GM23338 (cell line): Measurements from ENCODE around the gene DMGDH. TPM values are rescaled to one million over a fixed set of nuclear protein-coding genes. Genes with fewer than 3 reads are reported as not detected.

Source experiments
- ATAC-seq: fragments of 200-7000 bp; cut with Tn5 transposase; 3 replicates; pipeline ENCODE4 v1.9.1; 2020
- DNase-seq: peaks from one replicate; pipeline ENCODE4 v3.0.0-alpha.2; 2015; ENCODE audit warnings: low spot score
- H2AFZ ChIP-seq: fragments of 200-600 bp; sonication (generic); 2 replicates; pipeline ENCODE4 v1.8.0; 2016; ENCODE audit warnings: antibody characterized with exemption, mild to moderate bottlenecking, moderate library complexity
- H3F3A ChIP-seq: fragments of 200-600 bp; sonication (generic); replicated peaks from 2 replicates; pipeline ENCODE4 v1.8.0; 2017; ENCODE audit warnings: antibody characterized with exemption, mixed run types, low read depth
- H3K27ac ChIP-seq: fragments of 200-600 bp; sonication (generic); 2 replicates; pipeline ENCODE4 v1.6.1; 2016; ENCODE audit warnings: low read depth
- H3K27me3 ChIP-seq: fragments of 200-600 bp; sonication (generic); 2 replicates; pipeline ENCODE4 v1.8.0; 2016; ENCODE audit warnings: mild to moderate bottlenecking, mixed run types, moderate library complexity; ENCODE audit not compliant: insufficient read depth
- H3K36me3 ChIP-seq: fragments of 200-600 bp; sonication (generic); 2 replicates; pipeline ENCODE4 v1.8.0; 2016; ENCODE audit warnings: mild to moderate bottlenecking; ENCODE audit not compliant: insufficient read depth
- H3K4me1 ChIP-seq: fragments of 200-600 bp; sonication (generic); 2 replicates; pipeline ENCODE4 v1.8.0; 2016; ENCODE audit warnings: mild to moderate bottlenecking, moderate library complexity; ENCODE audit not compliant: insufficient read depth
- H3K4me2 ChIP-seq: fragments of 200-600 bp; sonication (generic); 2 replicates; pipeline ENCODE4 v1.7.1; 2017; ENCODE audit warnings: mixed run types
- H3K4me3 ChIP-seq: fragments of 200-600 bp; sonication (generic); 2 replicates; pipeline ENCODE4 v1.6.1; 2016; ENCODE audit warnings: mixed run types
- H3K79me2 ChIP-seq: fragments of 200-600 bp; sonication (generic); replicated peaks from 2 replicates; pipeline ENCODE4 v1.8.0; 2017; ENCODE audit warnings: mild to moderate bottlenecking; ENCODE audit not compliant: insufficient read depth
- H3K9me2 ChIP-seq: fragments of 200-600 bp; sonication (generic); 2 replicates; pipeline ENCODE4 v1.8.0; 2017; ENCODE audit not compliant: insufficient read depth
- H4K20me1 ChIP-seq: fragments of 200-600 bp; sonication (generic); replicated peaks from 2 replicates; pipeline ENCODE4 v1.8.0; 2017; ENCODE audit warnings: mild to moderate bottlenecking; ENCODE audit not compliant: insufficient read depth
- H3K27ac Mint-ChIP-seq: 2 replicates; pipeline ENCODE4 v1.8.0; 2020; ENCODE audit warnings: inconsistent platforms, mild to moderate bottlenecking, moderate library complexity, mixed read lengths
- H3K27me3 Mint-ChIP-seq: 3 replicates; pipeline ENCODE4 v1.8.0; 2022; ENCODE audit warnings: low read depth, mild to moderate bottlenecking, moderate library complexity, mixed read lengths, inconsistent platforms; ENCODE audit not compliant: insufficient read depth, poor library complexity
- H3K36me3 Mint-ChIP-seq: 3 replicates; pipeline ENCODE4 v1.8.0; 2021; ENCODE audit warnings: low read depth, mild to moderate bottlenecking, inconsistent platforms, moderate library complexity, mixed read lengths
- H3K4me1 Mint-ChIP-seq: 3 replicates; pipeline ENCODE4 v1.8.0; 2020; ENCODE audit warnings: mild to moderate bottlenecking, inconsistent platforms, mixed read lengths
- H3K4me3 Mint-ChIP-seq: 3 replicates; pipeline ENCODE4 v1.8.0; 2021; ENCODE audit warnings: moderate library complexity, mild to moderate bottlenecking, inconsistent platforms, mixed read lengths
- H3K9me3 Mint-ChIP-seq: 3 replicates; pipeline ENCODE4 v1.8.0; 2020; ENCODE audit warnings: moderate library complexity, mild to moderate bottlenecking, inconsistent platforms, mixed read lengths
- EZH2 ChIP-seq: fragments of 200-600 bp; sonication (generic); IDR thresholded peaks from one replicate; pipeline ENCODE4 v1.8.0; 2017; ENCODE audit warnings: antibody characterized with exemption, mild to moderate bottlenecking, low read depth; ENCODE audit not compliant: unreplicated experiment
- EZH2phosphoT487 ChIP-seq: fragments of 200-600 bp; sonication (generic); IDR thresholded peaks from one replicate; pipeline ENCODE4 v1.8.1; 2018; ENCODE audit warnings: antibody characterized with exemption; ENCODE audit not compliant: unreplicated experiment
- JUNB ChIP-seq: IDR thresholded peaks from one replicate; pipeline ENCODE4 v1.6.1; 2016; ENCODE audit warnings: antibody characterized with exemption; ENCODE audit not compliant: unreplicated experiment
- ZNF114 ChIP-seq: fragments of 250-450 bp; sonication (Bioruptor Pico); IDR thresholded peaks from 2 replicates; pipeline ENCODE4 v1.5.0; 2020; ENCODE audit warnings: mild to moderate bottlenecking, moderate library complexity
- ZNF331 ChIP-seq: fragments of 250-450 bp; sonication (Bioruptor Pico); IDR thresholded peaks from 2 replicates; pipeline ENCODE4 v1.5.0; 2020; ENCODE audit warnings: low read depth, mild to moderate bottlenecking, moderate library complexity
- polyA plus RNA-seq: library from polyadenylated mRNA; unstranded; fragments of >200 nt; fragmentation: Nextera tagmentation; extraction: Ambion mirVana; gene quantifications from 2 replicates; pipeline ENCODE4 v1.2.1, GENCODE V29; 2016
- total RNA-seq: library from RNA; depleted of rRNA; stranded (reverse); fragments of >200 nt; shearing (Covaris generic); gene quantifications from 2 replicates; pipeline ENCODE4 v1.2.3, GENCODE V29; 2014
- TF ChIP-seq, protein P1 (sequence below): IDR thresholded peaks from 2 replicates; pipeline ENCODE4 v1.6.1; 2016; ENCODE audit warnings: antibody characterized with exemption
- TF ChIP-seq, protein P2 (sequence below): IDR thresholded peaks from one replicate; pipeline ENCODE4 v1.6.1; 2018; ENCODE audit warnings: antibody characterized with exemption; ENCODE audit not compliant: unreplicated experiment
- TF ChIP-seq, protein P3 (sequence below): fragments of 250-450 bp; sonication (Bioruptor Pico); IDR thresholded peaks from 2 replicates; pipeline ENCODE4 v1.5.0; 2020; ENCODE audit warnings: mild to moderate bottlenecking, moderate library complexity

DMGDH gene
- total and polyA plus RNA-seq, 2 experiments from 2014 or later, result 0.52 to 0.63 TPM

DNA sequence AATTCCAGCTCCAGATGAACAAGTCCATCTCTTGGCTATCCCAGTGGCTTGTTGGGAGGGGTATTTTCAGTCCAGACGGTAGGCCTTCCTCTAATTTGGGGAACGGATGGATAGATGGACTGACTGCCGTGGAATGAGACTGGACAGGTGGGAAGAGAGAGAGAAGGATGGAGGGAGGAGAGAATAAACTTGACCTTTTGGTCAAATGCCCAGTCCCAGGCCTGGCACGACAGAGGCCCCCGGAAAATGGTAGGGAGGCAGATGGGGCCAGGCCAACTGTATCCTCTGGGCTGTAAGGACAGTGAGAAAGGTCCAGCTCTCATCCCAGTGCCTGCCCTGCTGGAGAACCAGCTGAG lies 43.2 kb upstream of the DMGDH start:
- H3K9me3 Mint-ChIP-seq, result no peaks in the 10 kb centered on the region
- Histone ChIP-seq H3K27me3 (peaks cover 47% of the 10 kb centered on the region), H3K27ac (no peak overlapping the region), H3K4me1 (peaks cover 7% of the 10 kb centered on the region; the same call in 1 of the 2 replicates), H3K36me3 (no peaks in the 10 kb centered on the region), H3K4me3 (peak overlapping the region; percentile 85), H3F3A (no peaks in the 10 kb centered on the region), H2AFZ (peak overlapping the region; percentile 99), H3K4me2 (peak overlapping the region; percentile 96), H3K9me2 (no peaks in the 10 kb centered on the region), H3K79me2 (no peaks in the 10 kb centered on the region), H4K20me1 (no peaks in the 10 kb centered on the region)
- H3K27ac Mint-ChIP-seq, result no peak overlapping the region
- DNase-seq (no peak), ATAC-seq (no peak)
- H3K4me1 Mint-ChIP-seq, result peaks cover 3% of the 10 kb centered on the region
- peaks cover 26% of the 10 kb centered on the region for H3K27me3 Mint-ChIP-seq
- TF ChIP-seq, protein P1, sequence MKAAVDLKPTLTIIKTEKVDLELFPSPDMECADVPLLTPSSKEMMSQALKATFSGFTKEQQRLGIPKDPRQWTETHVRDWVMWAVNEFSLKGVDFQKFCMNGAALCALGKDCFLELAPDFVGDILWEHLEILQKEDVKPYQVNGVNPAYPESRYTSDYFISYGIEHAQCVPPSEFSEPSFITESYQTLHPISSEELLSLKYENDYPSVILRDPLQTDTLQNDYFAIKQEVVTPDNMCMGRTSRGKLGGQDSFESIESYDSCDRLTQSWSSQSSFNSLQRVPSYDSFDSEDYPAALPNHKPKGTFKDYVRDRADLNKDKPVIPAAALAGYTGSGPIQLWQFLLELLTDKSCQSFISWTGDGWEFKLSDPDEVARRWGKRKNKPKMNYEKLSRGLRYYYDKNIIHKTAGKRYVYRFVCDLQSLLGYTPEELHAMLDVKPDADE, result no peak
- TF ChIP-seq, protein P2, sequence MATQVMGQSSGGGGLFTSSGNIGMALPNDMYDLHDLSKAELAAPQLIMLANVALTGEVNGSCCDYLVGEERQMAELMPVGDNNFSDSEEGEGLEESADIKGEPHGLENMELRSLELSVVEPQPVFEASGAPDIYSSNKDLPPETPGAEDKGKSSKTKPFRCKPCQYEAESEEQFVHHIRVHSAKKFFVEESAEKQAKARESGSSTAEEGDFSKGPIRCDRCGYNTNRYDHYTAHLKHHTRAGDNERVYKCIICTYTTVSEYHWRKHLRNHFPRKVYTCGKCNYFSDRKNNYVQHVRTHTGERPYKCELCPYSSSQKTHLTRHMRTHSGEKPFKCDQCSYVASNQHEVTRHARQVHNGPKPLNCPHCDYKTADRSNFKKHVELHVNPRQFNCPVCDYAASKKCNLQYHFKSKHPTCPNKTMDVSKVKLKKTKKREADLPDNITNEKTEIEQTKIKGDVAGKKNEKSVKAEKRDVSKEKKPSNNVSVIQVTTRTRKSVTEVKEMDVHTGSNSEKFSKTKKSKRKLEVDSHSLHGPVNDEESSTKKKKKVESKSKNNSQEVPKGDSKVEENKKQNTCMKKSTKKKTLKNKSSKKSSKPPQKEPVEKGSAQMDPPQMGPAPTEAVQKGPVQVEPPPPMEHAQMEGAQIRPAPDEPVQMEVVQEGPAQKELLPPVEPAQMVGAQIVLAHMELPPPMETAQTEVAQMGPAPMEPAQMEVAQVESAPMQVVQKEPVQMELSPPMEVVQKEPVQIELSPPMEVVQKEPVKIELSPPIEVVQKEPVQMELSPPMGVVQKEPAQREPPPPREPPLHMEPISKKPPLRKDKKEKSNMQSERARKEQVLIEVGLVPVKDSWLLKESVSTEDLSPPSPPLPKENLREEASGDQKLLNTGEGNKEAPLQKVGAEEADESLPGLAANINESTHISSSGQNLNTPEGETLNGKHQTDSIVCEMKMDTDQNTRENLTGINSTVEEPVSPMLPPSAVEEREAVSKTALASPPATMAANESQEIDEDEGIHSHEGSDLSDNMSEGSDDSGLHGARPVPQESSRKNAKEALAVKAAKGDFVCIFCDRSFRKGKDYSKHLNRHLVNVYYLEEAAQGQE, result no peak
- TF ChIP-seq ZNF331 (CRISPR knock-in tag) (no peak), ZNF114 (CRISPR knock-in tag) (no peak), EZH2 (no peak), JUNB (no peak), EZH2phosphoT487 (no peak)
- TF ChIP-seq, protein P3, sequence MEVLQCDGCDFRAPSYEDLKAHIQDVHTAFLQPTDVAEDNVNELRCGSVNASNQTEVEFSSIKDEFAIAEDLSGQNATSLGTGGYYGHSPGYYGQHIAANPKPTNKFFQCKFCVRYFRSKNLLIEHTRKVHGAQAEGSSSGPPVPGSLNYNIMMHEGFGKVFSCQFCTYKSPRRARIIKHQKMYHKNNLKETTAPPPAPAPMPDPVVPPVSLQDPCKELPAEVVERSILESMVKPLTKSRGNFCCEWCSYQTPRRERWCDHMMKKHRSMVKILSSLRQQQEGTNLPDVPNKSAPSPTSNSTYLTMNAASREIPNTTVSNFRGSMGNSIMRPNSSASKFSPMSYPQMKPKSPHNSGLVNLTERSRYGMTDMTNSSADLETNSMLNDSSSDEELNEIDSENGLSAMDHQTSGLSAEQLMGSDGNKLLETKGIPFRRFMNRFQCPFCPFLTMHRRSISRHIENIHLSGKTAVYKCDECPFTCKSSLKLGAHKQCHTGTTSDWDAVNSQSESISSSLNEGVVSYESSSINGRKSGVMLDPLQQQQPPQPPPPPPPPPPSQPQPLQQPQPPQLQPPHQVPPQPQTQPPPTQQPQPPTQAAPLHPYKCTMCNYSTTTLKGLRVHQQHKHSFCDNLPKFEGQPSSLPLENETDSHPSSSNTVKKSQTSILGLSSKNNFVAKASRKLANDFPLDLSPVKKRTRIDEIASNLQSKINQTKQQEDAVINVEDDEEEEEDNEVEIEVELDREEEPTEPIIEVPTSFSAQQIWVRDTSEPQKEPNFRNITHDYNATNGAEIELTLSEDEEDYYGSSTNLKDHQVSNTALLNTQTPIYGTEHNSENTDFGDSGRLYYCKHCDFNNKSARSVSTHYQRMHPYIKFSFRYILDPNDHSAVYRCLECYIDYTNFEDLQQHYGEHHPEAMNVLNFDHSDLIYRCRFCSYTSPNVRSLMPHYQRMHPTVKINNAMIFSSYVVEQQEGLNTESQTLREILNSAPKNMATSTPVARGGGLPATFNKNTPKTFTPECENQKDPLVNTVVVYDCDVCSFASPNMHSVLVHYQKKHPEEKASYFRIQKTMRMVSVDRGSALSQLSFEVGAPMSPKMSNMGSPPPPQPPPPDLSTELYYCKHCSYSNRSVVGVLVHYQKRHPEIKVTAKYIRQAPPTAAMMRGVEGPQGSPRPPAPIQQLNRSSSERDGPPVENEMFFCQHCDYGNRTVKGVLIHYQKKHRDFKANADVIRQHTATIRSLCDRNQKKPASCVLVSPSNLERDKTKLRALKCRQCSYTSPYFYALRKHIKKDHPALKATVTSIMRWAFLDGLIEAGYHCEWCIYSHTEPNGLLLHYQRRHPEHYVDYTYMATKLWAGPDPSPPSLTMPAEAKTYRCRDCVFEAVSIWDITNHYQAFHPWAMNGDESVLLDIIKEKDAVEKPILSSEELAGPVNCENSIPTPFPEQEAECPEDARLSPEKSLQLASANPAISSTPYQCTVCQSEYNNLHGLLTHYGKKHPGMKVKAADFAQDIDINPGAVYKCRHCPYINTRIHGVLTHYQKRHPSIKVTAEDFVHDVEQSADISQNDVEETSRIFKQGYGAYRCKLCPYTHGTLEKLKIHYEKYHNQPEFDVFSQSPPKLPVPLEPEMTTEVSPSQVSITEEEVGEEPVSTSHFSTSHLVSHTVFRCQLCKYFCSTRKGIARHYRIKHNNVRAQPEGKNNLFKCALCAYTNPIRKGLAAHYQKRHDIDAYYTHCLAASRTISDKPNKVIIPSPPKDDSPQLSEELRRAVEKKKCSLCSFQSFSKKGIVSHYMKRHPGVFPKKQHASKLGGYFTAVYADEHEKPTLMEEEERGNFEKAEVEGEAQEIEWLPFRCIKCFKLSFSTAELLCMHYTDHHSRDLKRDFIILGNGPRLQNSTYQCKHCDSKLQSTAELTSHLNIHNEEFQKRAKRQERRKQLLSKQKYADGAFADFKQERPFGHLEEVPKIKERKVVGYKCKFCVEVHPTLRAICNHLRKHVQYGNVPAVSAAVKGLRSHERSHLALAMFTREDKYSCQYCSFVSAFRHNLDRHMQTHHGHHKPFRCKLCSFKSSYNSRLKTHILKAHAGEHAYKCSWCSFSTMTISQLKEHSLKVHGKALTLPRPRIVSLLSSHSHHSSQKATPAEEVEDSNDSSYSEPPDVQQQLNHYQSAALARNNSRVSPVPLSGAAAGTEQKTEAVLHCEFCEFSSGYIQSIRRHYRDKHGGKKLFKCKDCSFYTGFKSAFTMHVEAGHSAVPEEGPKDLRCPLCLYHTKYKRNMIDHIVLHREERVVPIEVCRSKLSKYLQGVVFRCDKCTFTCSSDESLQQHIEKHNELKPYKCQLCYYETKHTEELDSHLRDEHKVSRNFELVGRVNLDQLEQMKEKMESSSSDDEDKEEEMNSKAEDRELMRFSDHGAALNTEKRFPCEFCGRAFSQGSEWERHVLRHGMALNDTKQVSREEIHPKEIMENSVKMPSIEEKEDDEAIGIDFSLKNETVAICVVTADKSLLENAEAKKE, result no peak
- no peaks in the 10 kb centered on the region for H3K36me3 Mint-ChIP-seq
- H3K4me3 Mint-ChIP-seq, result peak overlapping the region; percentile 83
